ENCODE data around the gene AQP2.

DNA sequence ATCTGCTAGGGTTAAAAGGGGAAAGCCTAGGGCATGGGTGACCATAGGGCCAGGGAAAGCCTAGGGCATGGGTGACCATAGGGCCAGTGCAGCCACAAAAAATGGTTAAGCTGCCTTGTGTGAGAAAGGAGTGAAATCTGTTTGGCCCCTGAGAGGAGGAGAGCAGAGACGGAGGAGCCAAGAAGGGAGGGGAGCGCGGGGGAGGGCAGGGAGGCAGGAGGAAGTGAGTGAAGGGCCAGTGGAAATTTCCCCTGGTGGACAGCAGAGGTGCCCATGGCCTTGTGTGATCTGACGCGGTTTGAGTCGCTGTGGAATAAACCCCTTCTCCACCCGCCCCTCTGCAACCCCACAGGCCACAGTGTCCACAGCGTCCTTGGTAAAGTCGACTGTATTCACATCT lies 21.6 kb downstream of the AQP2 start:
- TF ChIP-seq, protein P1, sequence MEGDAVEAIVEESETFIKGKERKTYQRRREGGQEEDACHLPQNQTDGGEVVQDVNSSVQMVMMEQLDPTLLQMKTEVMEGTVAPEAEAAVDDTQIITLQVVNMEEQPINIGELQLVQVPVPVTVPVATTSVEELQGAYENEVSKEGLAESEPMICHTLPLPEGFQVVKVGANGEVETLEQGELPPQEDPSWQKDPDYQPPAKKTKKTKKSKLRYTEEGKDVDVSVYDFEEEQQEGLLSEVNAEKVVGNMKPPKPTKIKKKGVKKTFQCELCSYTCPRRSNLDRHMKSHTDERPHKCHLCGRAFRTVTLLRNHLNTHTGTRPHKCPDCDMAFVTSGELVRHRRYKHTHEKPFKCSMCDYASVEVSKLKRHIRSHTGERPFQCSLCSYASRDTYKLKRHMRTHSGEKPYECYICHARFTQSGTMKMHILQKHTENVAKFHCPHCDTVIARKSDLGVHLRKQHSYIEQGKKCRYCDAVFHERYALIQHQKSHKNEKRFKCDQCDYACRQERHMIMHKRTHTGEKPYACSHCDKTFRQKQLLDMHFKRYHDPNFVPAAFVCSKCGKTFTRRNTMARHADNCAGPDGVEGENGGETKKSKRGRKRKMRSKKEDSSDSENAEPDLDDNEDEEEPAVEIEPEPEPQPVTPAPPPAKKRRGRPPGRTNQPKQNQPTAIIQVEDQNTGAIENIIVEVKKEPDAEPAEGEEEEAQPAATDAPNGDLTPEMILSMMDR (IDR thresholded peaks at IDR 0.05; ENCODE audit: low read depth, low read length, poor library complexity, severe bottlenecking): no peak
- no peak for TF ChIP-seq EZH2phosphoT487 (IDR thresholded peaks at IDR 0.05; ENCODE audit: borderline replicate concordance, low read length)
